GM23338 (cell line): Measurements from ENCODE around the gene SLC17A5. TPM values are rescaled to one million over a fixed set of nuclear protein-coding genes. Genes with fewer than 3 reads are reported as not detected.

Source experiments
- ATAC-seq: fragments of 200-7000 bp; cut with Tn5 transposase; 3 replicates; pipeline ENCODE4 v1.9.1; 2020
- DNase-seq: peaks from one replicate; pipeline ENCODE4 v3.0.0-alpha.2; 2015; ENCODE audit warnings: low spot score
- H2AFZ ChIP-seq: fragments of 200-600 bp; sonication (generic); 2 replicates; pipeline ENCODE4 v1.8.0; 2016; ENCODE audit warnings: antibody characterized with exemption, mild to moderate bottlenecking, moderate library complexity
- H3F3A ChIP-seq: fragments of 200-600 bp; sonication (generic); replicated peaks from 2 replicates; pipeline ENCODE4 v1.8.0; 2017; ENCODE audit warnings: antibody characterized with exemption, mixed run types, low read depth
- H3K27ac ChIP-seq: fragments of 200-600 bp; sonication (generic); 2 replicates; pipeline ENCODE4 v1.6.1; 2016; ENCODE audit warnings: low read depth
- H3K27me3 ChIP-seq: fragments of 200-600 bp; sonication (generic); 2 replicates; pipeline ENCODE4 v1.8.0; 2016; ENCODE audit warnings: mild to moderate bottlenecking, mixed run types, moderate library complexity; ENCODE audit not compliant: insufficient read depth
- H3K36me3 ChIP-seq: fragments of 200-600 bp; sonication (generic); 2 replicates; pipeline ENCODE4 v1.8.0; 2016; ENCODE audit warnings: mild to moderate bottlenecking; ENCODE audit not compliant: insufficient read depth
- H3K4me1 ChIP-seq: fragments of 200-600 bp; sonication (generic); 2 replicates; pipeline ENCODE4 v1.8.0; 2016; ENCODE audit warnings: mild to moderate bottlenecking, moderate library complexity; ENCODE audit not compliant: insufficient read depth
- H3K4me2 ChIP-seq: fragments of 200-600 bp; sonication (generic); 2 replicates; pipeline ENCODE4 v1.7.1; 2017; ENCODE audit warnings: mixed run types
- H3K4me3 ChIP-seq: fragments of 200-600 bp; sonication (generic); 2 replicates; pipeline ENCODE4 v1.6.1; 2016; ENCODE audit warnings: mixed run types
- H3K79me2 ChIP-seq: fragments of 200-600 bp; sonication (generic); replicated peaks from 2 replicates; pipeline ENCODE4 v1.8.0; 2017; ENCODE audit warnings: mild to moderate bottlenecking; ENCODE audit not compliant: insufficient read depth
- H3K9me2 ChIP-seq: fragments of 200-600 bp; sonication (generic); 2 replicates; pipeline ENCODE4 v1.8.0; 2017; ENCODE audit not compliant: insufficient read depth
- H4K20me1 ChIP-seq: fragments of 200-600 bp; sonication (generic); replicated peaks from 2 replicates; pipeline ENCODE4 v1.8.0; 2017; ENCODE audit warnings: mild to moderate bottlenecking; ENCODE audit not compliant: insufficient read depth
- H3K27ac Mint-ChIP-seq: 2 replicates; pipeline ENCODE4 v1.8.0; 2020; ENCODE audit warnings: inconsistent platforms, mild to moderate bottlenecking, moderate library complexity, mixed read lengths
- H3K27me3 Mint-ChIP-seq: 3 replicates; pipeline ENCODE4 v1.8.0; 2022; ENCODE audit warnings: low read depth, mild to moderate bottlenecking, moderate library complexity, mixed read lengths, inconsistent platforms; ENCODE audit not compliant: insufficient read depth, poor library complexity
- H3K36me3 Mint-ChIP-seq: 3 replicates; pipeline ENCODE4 v1.8.0; 2021; ENCODE audit warnings: low read depth, mild to moderate bottlenecking, inconsistent platforms, moderate library complexity, mixed read lengths
- H3K4me1 Mint-ChIP-seq: 3 replicates; pipeline ENCODE4 v1.8.0; 2020; ENCODE audit warnings: mild to moderate bottlenecking, inconsistent platforms, mixed read lengths
- H3K4me3 Mint-ChIP-seq: 3 replicates; pipeline ENCODE4 v1.8.0; 2021; ENCODE audit warnings: moderate library complexity, mild to moderate bottlenecking, inconsistent platforms, mixed read lengths
- H3K9me3 Mint-ChIP-seq: 3 replicates; pipeline ENCODE4 v1.8.0; 2020; ENCODE audit warnings: moderate library complexity, mild to moderate bottlenecking, inconsistent platforms, mixed read lengths
- CREB1 ChIP-seq: fragments of 250-450 bp; sonication (Bioruptor Pico); IDR thresholded peaks from 2 replicates; pipeline ENCODE4 v1.5.0; 2020; ENCODE audit warnings: low read depth, mild to moderate bottlenecking, moderate library complexity
- CTCF ChIP-seq, 2 experiments: fragments of 200-600 bp in 1 of 2; sonication (generic) in 1 of 2; conservative IDR thresholded peaks; 2 replicates each; pipeline versions ENCODE4 v1.5.1 to v1.6.1; 2016 to 2017; ENCODE audit warnings: antibody characterized with exemption in 2 of 2, low read depth in 2 of 2, mild to moderate bottlenecking in 2 of 2, moderate library complexity in 1 of 2
- ETS1 ChIP-seq: IDR thresholded peaks from 2 replicates; pipeline ENCODE4 v1.6.1; 2016; ENCODE audit warnings: antibody characterized with exemption
- EZH2 ChIP-seq: fragments of 200-600 bp; sonication (generic); IDR thresholded peaks from one replicate; pipeline ENCODE4 v1.8.0; 2017; ENCODE audit warnings: antibody characterized with exemption, mild to moderate bottlenecking, low read depth; ENCODE audit not compliant: unreplicated experiment
- EZH2phosphoT487 ChIP-seq: fragments of 200-600 bp; sonication (generic); IDR thresholded peaks from one replicate; pipeline ENCODE4 v1.8.1; 2018; ENCODE audit warnings: antibody characterized with exemption; ENCODE audit not compliant: unreplicated experiment
- JUNB ChIP-seq: IDR thresholded peaks from one replicate; pipeline ENCODE4 v1.6.1; 2016; ENCODE audit warnings: antibody characterized with exemption; ENCODE audit not compliant: unreplicated experiment
- NANOG ChIP-seq: IDR thresholded peaks from 2 replicates; pipeline ENCODE4 v1.6.1; 2016; ENCODE audit warnings: antibody characterized with exemption, borderline replicate concordance
- POLR2AphosphoS5 ChIP-seq: IDR thresholded peaks from 2 replicates; pipeline ENCODE4 v1.6.1; 2016; ENCODE audit warnings: antibody characterized with exemption, low read depth
- REST ChIP-seq: IDR thresholded peaks from one replicate; pipeline ENCODE4 v1.6.1; 2018; ENCODE audit warnings: antibody characterized with exemption; ENCODE audit not compliant: unreplicated experiment
- STAT1 ChIP-seq: IDR thresholded peaks from one replicate; pipeline ENCODE4 v1.6.1; 2016; ENCODE audit warnings: antibody characterized with exemption; ENCODE audit not compliant: unreplicated experiment
- ZNF114 ChIP-seq: fragments of 250-450 bp; sonication (Bioruptor Pico); IDR thresholded peaks from 2 replicates; pipeline ENCODE4 v1.5.0; 2020; ENCODE audit warnings: mild to moderate bottlenecking, moderate library complexity
- ZNF331 ChIP-seq: fragments of 250-450 bp; sonication (Bioruptor Pico); IDR thresholded peaks from 2 replicates; pipeline ENCODE4 v1.5.0; 2020; ENCODE audit warnings: low read depth, mild to moderate bottlenecking, moderate library complexity
- ZNF462 ChIP-seq: fragments of 250-450 bp; sonication (Bioruptor Pico); IDR thresholded peaks from 2 replicates; pipeline ENCODE4 v1.5.0; 2020; ENCODE audit warnings: mild to moderate bottlenecking, moderate library complexity
- polyA plus RNA-seq: library from polyadenylated mRNA; unstranded; fragments of >200 nt; fragmentation: Nextera tagmentation; extraction: Ambion mirVana; gene quantifications from 2 replicates; pipeline ENCODE4 v1.2.1, GENCODE V29; 2016
- total RNA-seq: library from RNA; depleted of rRNA; stranded (reverse); fragments of >200 nt; shearing (Covaris generic); gene quantifications from 2 replicates; pipeline ENCODE4 v1.2.3, GENCODE V29; 2014

SLC17A5 gene
- total and polyA plus RNA-seq, 2 experiments from 2014 or later = 9.2 to 17.7 TPM

- ATAC-seq (no peak), DNase-seq (no peak)
- Histone ChIP-seq H3K4me1 (peaks cover 2% of the 10 kb centered on the region; the same call in 1 of the 2 replicates), H3K4me3 (no peak overlapping the region), H3K4me2 (no peak overlapping the region), H2AFZ (no peak overlapping the region), H3K36me3 (no peaks in the 10 kb centered on the region), H3K27ac (no peak overlapping the region), H3K79me2 (no peaks in the 10 kb centered on the region), H3F3A (no peaks in the 10 kb centered on the region), H3K9me2 (no peaks in the 10 kb centered on the region; the same call in 1 of the 2 replicates), H3K27me3 (peaks cover 9% of the 10 kb centered on the region), H4K20me1 (no peaks in the 10 kb centered on the region)
- H3K27me3 Mint-ChIP-seq = peaks cover 7% of the 10 kb centered on the region
- H3K4me3 Mint-ChIP-seq = no peak overlapping the region
- H3K9me3 Mint-ChIP-seq = peaks cover 7% of the 10 kb centered on the region; the same call in 2 of the 3 replicates
- H3K36me3 Mint-ChIP-seq = peaks cover 7% of the 10 kb centered on the region; the same call in 2 of the 3 replicates
- no peak overlapping the region for H3K27ac Mint-ChIP-seq
- H3K4me1 Mint-ChIP-seq = peaks cover 2% of the 10 kb centered on the region; the same call in 2 of the 3 replicates
- TF ChIP-seq ZNF331 (no peak), CTCF (conservative IDR thresholded peaks at IDR 0.05; ENCODE audit: low read depth in 2 of 2) (no peak), CREB1 (no peak), EZH2 (no peak), ETS1 (no peak), ZNF462 (no peak), ZNF114 (CRISPR knock-in tag) (no peak), POLR2AphosphoS5 (no peak), JUNB (no peak), STAT1 (no peak), NANOG (no peak), REST (no peak), EZH2phosphoT487 (no peak)
Observed at GRCh38 chr6:73690056-73690455, 36.3 kb upstream of the SLC17A5 start.
